IPS DF 4.7 (cell line): Measurements from ENCODE around the gene ZMYM4.
"Not testable (repeated sequence)": the region's sequence is repeated elsewhere in the genome, so short reads cannot be mapped to it uniquely, and the experiment has no call there.

Experiments
- DNase-seq: peaks from one replicate; pipeline ENCODE4 v3.0.0-alpha.2; 2013; ENCODE audit warnings: low spot score; ENCODE audit errors: extremely low read depth

The ZMYM4 gene

GRCh38 chr1:35452106-35452774 lies 183.7 kb downstream of the ZMYM4 start:
- DNase-seq: no peak

GRCh38 chr1:35453031-35453430 lies 184.5 kb downstream of the ZMYM4 start:
- DNase-seq: no peak

GRCh38 chr1:35454176-35454575 lies 185.7 kb downstream of the ZMYM4 start:
- no peak for DNase-seq

- no peak for DNase-seq
Measured at GRCh38 chr1:35454616-35455015, 186.1 kb downstream of the ZMYM4 start.

GRCh38 chr1:35460796-35461195 lies 192.3 kb downstream of the ZMYM4 start:
- DNase-seq: no peak

GRCh38 chr1:35461966-35462651 lies 193.6 kb downstream of the ZMYM4 start:
- DNase-seq: no peak

- no peak for DNase-seq
Measured at GRCh38 chr1:35463232-35463631, 194.7 kb downstream of the ZMYM4 start.

GRCh38 chr1:35463749-35464148 lies 195.2 kb downstream of the ZMYM4 start:
- not testable (repeated sequence) for DNase-seq

GRCh38 chr1:35466120-35466519 lies 197.6 kb downstream of the ZMYM4 start:
- DNase-seq: no peak

GRCh38 chr1:35470977-35471613 lies 202.6 kb downstream of the ZMYM4 start:
- peak; percentile 16 for DNase-seq
